Measurements from ENCODE around the gene SFTPD.
"Not testable (repeated sequence)": the region's sequence is repeated elsewhere in the genome, so short reads cannot be mapped to it uniquely, and the experiment has no call there.

SFTPD gene

GRCh38 chr10:79948976-79949722 is at the start of gene SFTPD:
Gene SFTPD, minus strand, starts transcription at chr10:79949105. Its CDS starts 2,446 bp downstream, at chr10:79946659.
- Mint-ChIP-seq H3K27me3 (ENCODE audit: low read depth) (peaks cover 9% of the 10 kb centered on the region), H3K4me1 (ENCODE audit: low read depth) (no peaks in the 10 kb centered on the region), H3K4me3 (no peak within 1 kb of the TSS), H3K27ac (no peak within 1 kb of the TSS), H3K36me3 (ENCODE audit: low read depth) (no peaks in the 10 kb centered on the region), H3K9me3 (peaks cover 17% of the 10 kb centered on the region)
- DNase-seq (ENCODE audit: low spot score) = no peak

DNA sequence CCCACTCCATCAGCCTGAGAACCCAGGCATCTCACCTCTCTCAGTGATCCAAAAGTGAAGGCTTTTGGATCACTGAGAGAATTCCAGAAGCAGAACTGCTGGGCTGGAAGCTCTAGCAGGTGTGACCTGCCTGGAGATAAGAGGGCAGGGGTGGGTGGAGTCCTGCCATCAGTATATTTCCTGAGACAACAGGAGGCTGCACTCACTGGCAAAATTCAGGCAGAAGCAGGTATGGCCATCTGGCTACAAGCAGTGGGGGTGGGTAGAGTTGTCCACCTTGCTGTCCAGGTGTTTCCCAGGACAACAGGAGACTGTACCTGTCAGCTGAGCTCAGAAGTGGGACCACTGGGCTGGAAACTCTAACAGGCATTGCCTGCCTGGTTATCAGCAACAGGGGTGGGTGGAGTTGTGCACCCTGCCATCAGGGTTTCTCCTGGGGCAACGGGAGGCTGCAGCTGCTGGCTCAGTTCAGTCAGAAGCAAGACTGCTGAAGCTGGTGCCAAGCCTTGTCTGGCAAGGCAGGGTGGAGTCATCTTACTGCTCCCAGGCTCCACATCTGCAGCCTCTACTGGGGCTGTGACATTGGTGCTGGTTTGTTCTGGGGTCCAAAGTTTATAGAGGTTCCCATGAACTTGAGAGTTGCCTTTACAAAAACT is 47.2 kb upstream of the SFTPD start:
- no peak overlapping the region for H3K27ac Mint-ChIP-seq
- H3K9me3 Mint-ChIP-seq = no peaks in the 10 kb centered on the region
- no peak overlapping the region for H3K4me3 Mint-ChIP-seq
- peaks cover 19% of the 10 kb centered on the region for H3K27me3 Mint-ChIP-seq (ENCODE audit: low read depth)
- no peak for DNase-seq (ENCODE audit: low spot score)
- no peaks in the 10 kb centered on the region for H3K4me1 Mint-ChIP-seq (ENCODE audit: low read depth)
- H3K36me3 Mint-ChIP-seq (ENCODE audit: low read depth) = no peaks in the 10 kb centered on the region

GRCh38 chr10:79994556-79994955 is 45.7 kb upstream of the SFTPD start:
- DNase-seq (ENCODE audit: low spot score) = no peak
- no peak overlapping the region for H3K27ac Mint-ChIP-seq
- H3K36me3 Mint-ChIP-seq (ENCODE audit: low read depth) = no peaks in the 10 kb centered on the region
- H3K9me3 Mint-ChIP-seq = peaks cover 8% of the 10 kb centered on the region
- H3K4me1 Mint-ChIP-seq (ENCODE audit: low read depth) = no peaks in the 10 kb centered on the region
- no peak overlapping the region for H3K4me3 Mint-ChIP-seq
- H3K27me3 Mint-ChIP-seq (ENCODE audit: low read depth) = peaks cover 22% of the 10 kb centered on the region

- peaks cover 37% of the 10 kb centered on the region for H3K27me3 Mint-ChIP-seq (ENCODE audit: low read depth)
- not testable (repeated sequence) for H3K27ac Mint-ChIP-seq; DNase-seq (ENCODE audit: low spot score); H3K4me3 Mint-ChIP-seq; H3K36me3 Mint-ChIP-seq (ENCODE audit: low read depth)
- H3K9me3 Mint-ChIP-seq = peaks cover 13% of the 10 kb centered on the region
- H3K4me1 Mint-ChIP-seq (ENCODE audit: low read depth) = peaks cover 21% of the 10 kb centered on the region
These were observed 39.3 kb upstream of the SFTPD start for GRCh38 chr10:79988199-79988598.

GRCh38 chr10:79986661-79987060 is 37.8 kb upstream of the SFTPD start:
- not testable (repeated sequence) for H3K36me3 Mint-ChIP-seq (ENCODE audit: low read depth); H3K4me3 Mint-ChIP-seq; DNase-seq (ENCODE audit: low spot score); H3K27ac Mint-ChIP-seq
- H3K9me3 Mint-ChIP-seq = peaks cover 13% of the 10 kb centered on the region
- peaks cover 42% of the 10 kb centered on the region for H3K27me3 Mint-ChIP-seq (ENCODE audit: low read depth)
- peaks cover 21% of the 10 kb centered on the region for H3K4me1 Mint-ChIP-seq (ENCODE audit: low read depth)

GRCh38 chr10:79985481-79986072 is 36.7 kb upstream of the SFTPD start:
- H3K27ac Mint-ChIP-seq = no peak overlapping the region
- no peak overlapping the region for H3K4me3 Mint-ChIP-seq
- no peaks in the 10 kb centered on the region for H3K36me3 Mint-ChIP-seq (ENCODE audit: low read depth)
- H3K27me3 Mint-ChIP-seq (ENCODE audit: low read depth) = peaks cover 41% of the 10 kb centered on the region
- H3K4me1 Mint-ChIP-seq (ENCODE audit: low read depth) = peaks cover 24% of the 10 kb centered on the region
- peaks cover 13% of the 10 kb centered on the region for H3K9me3 Mint-ChIP-seq
- no peak for DNase-seq (ENCODE audit: low spot score)

GRCh38 chr10:79984851-79985250 is 35.9 kb upstream of the SFTPD start:
- H3K9me3 Mint-ChIP-seq = peaks cover 9% of the 10 kb centered on the region
- H3K27me3 Mint-ChIP-seq (ENCODE audit: low read depth) = peaks cover 49% of the 10 kb centered on the region
- peaks cover 24% of the 10 kb centered on the region for H3K4me1 Mint-ChIP-seq (ENCODE audit: low read depth)
- H3K4me3 Mint-ChIP-seq = no peak overlapping the region
- H3K36me3 Mint-ChIP-seq (ENCODE audit: low read depth) = no peaks in the 10 kb centered on the region
- peak overlapping the region; percentile 28 for H3K27ac Mint-ChIP-seq
- DNase-seq (ENCODE audit: low spot score) = peak; percentile 59

DNA sequence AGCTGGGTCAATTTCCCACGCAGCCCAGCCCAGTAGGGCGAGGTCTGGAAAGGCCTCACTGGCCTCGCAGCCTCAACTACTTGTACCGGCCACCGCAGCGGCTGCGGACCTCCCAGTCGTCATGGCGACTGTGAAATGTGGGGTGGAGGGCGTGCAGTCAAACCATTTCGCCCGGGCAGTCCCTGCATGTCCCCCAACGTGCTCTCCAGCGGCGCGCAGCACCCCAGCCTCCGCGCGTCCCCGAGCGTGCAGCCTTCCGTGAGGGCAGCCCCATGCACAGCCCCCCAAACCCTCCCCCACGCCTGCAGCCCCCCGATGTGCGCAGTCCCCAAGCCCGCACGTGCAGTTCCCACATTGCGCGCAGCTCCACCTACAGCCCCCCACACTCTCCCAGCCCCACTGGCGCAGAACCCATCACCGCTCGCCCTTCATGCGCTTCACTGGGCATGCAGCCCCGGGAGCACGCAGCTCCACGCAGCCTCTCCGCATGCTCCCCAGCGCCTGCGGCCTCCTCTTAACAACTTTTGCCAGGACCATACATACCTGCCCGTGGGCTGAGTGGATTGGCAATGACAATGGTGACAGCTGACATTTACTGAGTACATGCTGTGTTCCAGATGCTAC is 34.5 kb upstream of the SFTPD start:
- H3K9me3 Mint-ChIP-seq = no peaks in the 10 kb centered on the region
- no peak overlapping the region for H3K27ac Mint-ChIP-seq

GRCh38 chr10:79982861-79983260 is 34.0 kb upstream of the SFTPD start:
- Mint-ChIP-seq H3K27me3 (ENCODE audit: low read depth) (peaks cover 58% of the 10 kb centered on the region), H3K4me3 (peak overlapping the region; percentile 59)

More for the DNA sequence above, 34.5 kb upstream of the SFTPD start:
- Mint-ChIP-seq H3K36me3 (ENCODE audit: low read depth) (no peaks in the 10 kb centered on the region), H3K4me3 (no peak overlapping the region), H3K4me1 (ENCODE audit: low read depth) (peaks cover 24% of the 10 kb centered on the region), H3K27me3 (ENCODE audit: low read depth) (peaks cover 55% of the 10 kb centered on the region)
- DNase-seq (ENCODE audit: low spot score) = no peak

DNA sequence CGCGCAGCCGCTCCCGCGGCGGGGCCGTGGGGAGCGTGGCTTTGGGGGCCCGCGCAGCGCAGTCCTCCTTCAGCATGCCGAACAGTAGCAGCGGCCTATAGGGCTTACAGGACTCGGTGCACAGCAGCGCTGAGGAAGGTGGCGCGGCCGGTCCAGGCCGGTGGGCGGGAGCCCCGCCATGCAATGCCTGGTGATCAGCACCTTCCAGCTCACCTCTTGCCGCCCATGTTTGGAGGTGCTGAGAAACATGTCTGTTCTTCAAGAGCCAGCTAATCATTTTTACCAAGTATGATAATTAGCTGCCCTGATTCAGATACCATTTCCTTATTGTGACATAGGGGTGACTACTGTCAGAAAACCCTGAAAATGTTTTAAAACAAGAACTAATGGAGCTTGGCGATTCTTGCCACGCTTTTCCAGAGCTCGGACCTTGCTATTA is 33.5 kb upstream of the SFTPD start:
- no peak for DNase-seq (ENCODE audit: low spot score)
- peak overlapping the region; percentile 59 for H3K4me3 Mint-ChIP-seq

More at GRCh38 chr10:79982861-79983260, 34.0 kb upstream of the SFTPD start:
- H3K36me3 Mint-ChIP-seq (ENCODE audit: low read depth) = no peaks in the 10 kb centered on the region
- DNase-seq (ENCODE audit: low spot score) = no peak
- peaks cover 24% of the 10 kb centered on the region for H3K4me1 Mint-ChIP-seq (ENCODE audit: low read depth)
- H3K9me3 Mint-ChIP-seq = no peaks in the 10 kb centered on the region
- H3K27ac Mint-ChIP-seq = no peak overlapping the region

GRCh38 chr10:79981450-79982361 is 32.8 kb upstream of the SFTPD start:
- Mint-ChIP-seq H3K27ac (no peak overlapping the region), H3K4me3 (peak overlapping the region; percentile 71), H3K4me1 (ENCODE audit: low read depth) (peaks cover 21% of the 10 kb centered on the region), H3K9me3 (no peaks in the 10 kb centered on the region), H3K36me3 (ENCODE audit: low read depth) (no peaks in the 10 kb centered on the region), H3K27me3 (ENCODE audit: low read depth) (peaks cover 67% of the 10 kb centered on the region)
- no peak for DNase-seq (ENCODE audit: low spot score)

More for the DNA sequence above, 33.5 kb upstream of the SFTPD start:
- Mint-ChIP-seq H3K4me1 (ENCODE audit: low read depth) (peaks cover 24% of the 10 kb centered on the region), H3K9me3 (no peaks in the 10 kb centered on the region), H3K27me3 (ENCODE audit: low read depth) (peaks cover 62% of the 10 kb centered on the region), H3K27ac (no peak overlapping the region), H3K36me3 (ENCODE audit: low read depth) (no peaks in the 10 kb centered on the region)

- Mint-ChIP-seq H3K9me3 (no peaks in the 10 kb centered on the region), H3K4me3 (no peak overlapping the region), H3K27me3 (ENCODE audit: low read depth) (peaks cover 69% of the 10 kb centered on the region), H3K27ac (no peak overlapping the region), H3K36me3 (ENCODE audit: low read depth) (no peaks in the 10 kb centered on the region), H3K4me1 (ENCODE audit: low read depth) (peaks cover 12% of the 10 kb centered on the region)
- DNase-seq (ENCODE audit: low spot score) = no peak
These were observed 31.8 kb upstream of the SFTPD start for GRCh38 chr10:79980711-79981110.

Measured in T-helper 2 cell treated with Interferon-gamma antibody and Interleukin-4, amounts not matched to agents 5 μg/mL and 100 μg/mL, for 36 hours (primary cell).